HuH-7 (cell line): ENCODE data around the gene DNAI2.
"Not testable (repeated sequence)": the region's sequence is repeated elsewhere in the genome, so short reads cannot be mapped to it uniquely, and the experiment has no call there.

Source experiments
- DNase-seq: peaks from one replicate; pipeline ENCODE4 v3.0.0; 2011; ENCODE audit warnings: low spot score

DNAI2 gene

DNA sequence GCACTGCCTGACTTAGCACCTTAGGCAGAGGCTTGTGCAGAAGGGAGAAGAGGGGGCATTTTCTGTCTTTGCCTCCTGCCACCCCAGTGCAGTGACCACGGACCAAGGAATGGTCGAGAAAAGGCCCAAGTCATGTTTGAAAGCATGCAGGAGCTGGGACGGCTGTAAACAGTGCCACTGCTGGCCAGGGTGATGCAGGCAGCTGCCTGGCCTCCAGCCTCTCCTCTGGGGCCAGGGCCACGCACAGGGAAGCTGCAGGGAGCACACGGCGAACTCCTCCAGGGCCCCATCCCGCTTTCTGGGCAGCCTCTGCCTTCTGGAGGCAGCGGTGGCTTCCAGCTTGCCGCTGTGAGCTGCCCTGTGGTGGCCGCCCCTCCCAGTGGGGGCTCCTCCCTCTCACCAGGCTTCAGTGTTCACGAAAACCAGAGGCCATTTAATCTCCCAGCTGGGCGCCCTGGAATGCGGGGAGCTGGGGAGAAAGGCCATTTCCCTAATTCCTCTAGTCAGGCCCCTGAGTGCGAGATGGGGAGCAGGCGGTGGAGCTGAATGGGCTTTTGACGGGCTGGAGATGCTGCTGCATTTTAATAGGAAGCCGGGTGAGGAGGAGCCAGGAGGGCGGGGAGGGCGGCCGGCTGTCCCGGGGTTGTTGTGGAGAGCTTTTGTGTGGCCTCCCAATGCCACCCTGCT, 28.7 kb upstream of the DNAI2 start:
- no peak for DNase-seq

DNA sequence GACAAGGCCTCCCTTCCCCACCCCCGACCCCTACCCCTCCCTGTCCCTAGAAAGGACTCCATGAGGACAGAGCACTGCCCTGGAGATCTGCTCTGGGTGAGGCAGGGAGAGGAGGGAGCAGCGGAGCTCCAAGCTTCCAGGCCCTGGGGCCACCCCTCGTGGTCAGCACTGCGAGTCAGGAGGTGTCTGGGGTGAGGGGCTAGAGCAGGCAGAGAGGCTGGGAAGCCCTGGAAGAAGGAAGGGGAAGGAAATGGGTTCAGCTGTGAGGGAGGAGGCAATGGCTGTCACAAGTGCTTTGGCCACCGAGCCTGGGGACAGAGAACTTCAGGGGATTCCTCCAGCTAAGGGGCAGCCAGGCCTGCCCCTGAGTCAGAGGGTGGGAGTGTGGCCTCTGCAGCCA, 28.2 kb upstream of the DNAI2 start:
- no peak for DNase-seq

DNA sequence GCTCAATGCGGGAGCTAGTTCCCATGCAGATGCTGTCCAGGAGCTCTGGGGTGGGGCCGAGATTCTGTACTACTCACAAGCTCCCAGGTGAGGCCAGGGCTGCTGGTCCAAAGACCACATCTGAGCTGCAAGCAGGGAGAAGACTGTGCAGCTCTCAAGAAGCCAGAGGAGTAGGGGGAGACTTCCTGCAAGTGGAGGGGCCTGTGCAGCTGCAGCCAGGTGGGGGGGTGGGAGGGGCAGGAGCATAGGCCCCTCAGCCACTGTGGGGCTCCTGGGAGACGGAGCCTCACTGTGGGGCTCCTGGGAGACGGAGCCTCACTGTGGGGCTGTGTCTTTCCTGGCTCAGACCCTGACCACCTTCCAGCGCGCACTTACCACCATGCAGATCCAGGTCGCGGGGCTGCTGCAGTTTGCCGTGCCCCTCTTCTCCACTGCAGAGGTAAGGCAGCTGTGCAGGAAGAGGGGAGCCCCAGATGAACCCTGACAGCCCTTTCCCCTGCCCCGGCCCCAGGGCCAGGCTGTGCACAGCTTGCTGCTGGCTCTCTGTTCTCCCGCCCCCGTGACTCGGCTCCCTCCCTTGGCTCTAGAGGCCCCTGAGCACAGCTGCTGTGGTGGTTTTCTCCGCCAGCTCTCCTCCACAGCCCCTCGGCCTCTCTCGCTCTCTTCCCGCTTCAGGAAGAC, 24.3 kb upstream of the DNAI2 start:
- DNase-seq, result no peak

- DNase-seq, result no peak
Observed at GRCh38 chr17:74250324-74250995, 23.6 kb upstream of the DNAI2 start.

- DNase-seq, result no peak
Observed at GRCh38 chr17:74251051-74251450, 23.0 kb upstream of the DNAI2 start.

DNA sequence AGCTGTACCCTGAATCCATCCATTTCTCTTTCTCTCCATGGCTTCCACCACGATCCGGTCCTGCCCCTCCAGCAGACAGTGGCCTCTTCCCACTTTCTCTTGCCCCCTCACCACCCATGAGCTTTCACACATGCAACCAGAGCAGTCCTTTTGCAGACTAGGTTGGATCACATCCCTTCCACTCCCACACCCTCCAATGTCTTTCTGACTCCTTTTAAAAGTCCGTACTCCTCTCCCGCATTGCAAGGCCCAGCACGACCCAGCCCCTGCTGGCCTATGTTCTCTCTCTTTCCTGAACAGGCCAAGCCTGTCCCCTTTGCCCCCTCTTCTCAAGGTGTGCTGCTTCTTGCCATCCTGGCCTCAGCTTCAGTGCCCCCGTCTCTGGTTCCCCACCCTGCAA, 22.5 kb upstream of the DNAI2 start:
- DNase-seq, result no peak

DNA sequence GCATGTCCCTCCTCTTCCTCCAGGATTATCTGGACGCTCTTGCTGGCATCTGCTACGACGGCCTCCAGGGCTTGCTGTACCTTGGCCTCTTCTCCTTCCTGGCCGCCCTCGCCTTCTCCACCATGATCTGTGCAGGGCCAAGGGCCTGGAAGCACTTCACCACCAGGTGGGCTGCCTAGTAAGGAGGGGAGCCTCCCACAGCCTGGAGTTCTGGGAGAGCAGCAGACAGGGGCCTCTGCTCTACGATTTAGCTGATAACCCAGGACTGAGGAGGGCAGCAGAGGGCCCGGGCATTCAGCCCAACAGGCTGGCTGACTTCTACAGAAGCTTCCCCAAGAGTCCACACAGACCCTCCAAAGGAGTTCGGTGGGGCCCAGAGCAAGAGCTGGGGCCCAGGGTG, 21.8 kb upstream of the DNAI2 start:
- no peak for DNase-seq

DNA sequence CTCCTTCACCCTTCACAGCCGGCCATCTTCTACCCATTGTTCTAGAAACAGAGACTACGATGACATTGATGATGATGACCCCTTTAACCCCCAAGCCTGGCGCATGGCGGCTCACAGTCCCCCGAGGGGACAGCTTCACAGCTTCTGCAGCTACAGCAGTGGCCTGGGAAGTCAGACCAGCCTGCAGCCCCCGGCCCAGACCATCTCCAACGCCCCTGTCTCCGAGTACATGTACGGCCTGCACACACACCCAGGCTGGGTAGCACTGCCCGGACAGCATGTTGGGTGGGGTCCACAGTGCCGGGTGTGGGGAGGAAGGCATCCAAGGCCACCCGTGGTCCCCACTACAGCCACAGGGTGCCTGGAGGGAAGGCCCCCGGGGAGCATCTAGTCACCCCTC, 21.0 kb upstream of the DNAI2 start:
- DNase-seq, result no peak

DNA sequence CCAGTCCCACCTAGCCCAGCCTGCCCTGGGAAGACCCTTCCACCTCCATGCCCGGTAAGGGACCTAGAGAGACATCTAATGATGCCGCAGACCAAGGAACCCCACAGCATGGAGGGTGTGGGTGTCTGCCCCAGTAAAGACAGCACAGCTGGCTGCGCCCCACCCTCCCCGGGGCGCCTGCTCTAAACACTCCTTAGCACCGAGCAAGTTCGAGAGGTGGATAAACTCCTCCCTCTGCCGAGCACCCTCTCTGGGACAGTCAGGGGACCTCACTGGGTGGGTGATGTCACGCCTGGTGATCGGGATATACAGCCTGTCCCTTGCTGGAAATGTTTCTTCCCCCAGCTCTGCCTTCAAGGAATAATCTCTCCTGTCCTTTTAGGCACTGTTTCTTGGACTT, 16.7 kb upstream of the DNAI2 start:
- DNase-seq, result no peak

DNA sequence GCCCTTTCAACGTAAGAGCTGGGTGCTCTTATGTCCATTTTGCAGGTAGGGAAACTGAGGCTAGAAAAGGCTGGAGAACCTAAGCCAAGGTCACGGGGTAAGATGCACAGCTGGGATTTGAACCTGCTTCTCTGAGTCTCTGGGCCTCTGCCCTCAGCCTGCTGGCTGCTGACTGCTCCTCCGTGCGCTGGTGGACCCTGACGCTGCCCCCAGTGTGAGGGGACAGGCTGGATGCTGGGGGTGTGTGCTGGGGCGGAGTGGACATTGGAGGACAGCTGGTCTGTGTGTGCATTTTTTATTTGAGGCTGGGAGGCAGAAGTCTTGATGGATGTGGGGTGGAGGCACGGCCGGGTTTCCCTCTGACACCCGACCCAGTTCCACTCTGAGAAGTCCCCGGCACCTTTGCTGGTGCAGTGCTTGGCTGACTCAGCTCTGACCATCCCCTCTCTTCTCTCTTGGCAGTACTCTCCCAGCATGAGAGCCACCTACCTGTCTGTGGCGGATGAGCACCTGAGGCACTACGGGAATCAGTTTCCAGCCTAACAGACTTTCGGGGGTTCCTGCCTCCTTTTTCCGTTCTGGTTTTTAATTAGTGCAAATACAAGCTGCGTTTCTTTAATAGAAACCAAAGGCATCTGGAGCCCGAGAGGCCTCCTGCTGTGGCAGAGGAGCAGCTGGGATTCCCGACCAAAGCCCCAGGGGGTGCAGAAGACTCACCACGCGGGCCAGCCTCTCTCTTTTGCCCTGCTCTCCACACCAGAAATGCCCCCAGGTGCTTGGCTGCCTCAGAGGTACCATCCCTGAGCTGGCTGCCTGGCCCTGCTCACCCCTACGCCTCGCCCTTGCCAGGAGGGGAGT, 14.1 kb upstream of the DNAI2 start:
- no peak for DNase-seq

DNA sequence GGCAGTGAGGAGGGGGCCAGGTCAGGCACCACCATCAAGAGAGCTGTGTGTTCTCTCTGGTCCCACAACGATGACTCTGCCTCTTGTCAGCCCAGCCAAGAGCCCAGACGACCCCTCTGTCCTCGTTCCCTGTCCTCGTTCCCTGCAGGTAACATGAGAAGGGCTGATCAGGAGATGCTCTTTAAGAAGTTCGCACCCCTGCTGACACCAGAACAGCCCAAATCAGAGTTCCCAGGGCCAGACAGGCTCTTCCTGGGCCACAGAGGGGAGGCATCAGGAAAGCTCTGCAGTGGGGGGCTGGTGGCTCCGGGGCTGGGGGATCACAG, 13.5 kb upstream of the DNAI2 start:
- DNase-seq, result no peak

- no peak for DNase-seq
Observed at GRCh38 chr17:74262601-74263000, 11.4 kb upstream of the DNAI2 start.

DNA sequence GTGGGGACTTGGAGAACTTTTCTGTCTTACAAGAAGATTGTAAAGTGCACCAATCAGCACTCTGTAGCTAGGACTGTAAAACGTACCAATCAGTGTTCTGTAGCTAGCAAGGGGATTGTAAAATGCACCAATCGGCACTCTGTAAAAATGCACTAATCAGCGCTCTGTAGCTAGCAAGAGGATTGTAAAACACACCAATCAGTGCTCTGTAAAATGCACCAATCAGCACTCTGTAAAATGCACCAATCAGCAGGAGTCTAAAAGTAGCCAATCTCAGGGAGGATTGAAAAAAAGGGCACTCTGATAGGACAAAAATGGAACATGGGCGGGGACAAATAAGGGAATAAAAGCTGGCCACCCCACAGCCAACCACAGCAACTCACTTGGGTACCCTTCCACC, 7.0 kb upstream of the DNAI2 start:
- not testable (repeated sequence) for DNase-seq

- DNase-seq, result no peak
Observed at GRCh38 chr17:74267579-74267978, 6.5 kb upstream of the DNAI2 start.

DNA sequence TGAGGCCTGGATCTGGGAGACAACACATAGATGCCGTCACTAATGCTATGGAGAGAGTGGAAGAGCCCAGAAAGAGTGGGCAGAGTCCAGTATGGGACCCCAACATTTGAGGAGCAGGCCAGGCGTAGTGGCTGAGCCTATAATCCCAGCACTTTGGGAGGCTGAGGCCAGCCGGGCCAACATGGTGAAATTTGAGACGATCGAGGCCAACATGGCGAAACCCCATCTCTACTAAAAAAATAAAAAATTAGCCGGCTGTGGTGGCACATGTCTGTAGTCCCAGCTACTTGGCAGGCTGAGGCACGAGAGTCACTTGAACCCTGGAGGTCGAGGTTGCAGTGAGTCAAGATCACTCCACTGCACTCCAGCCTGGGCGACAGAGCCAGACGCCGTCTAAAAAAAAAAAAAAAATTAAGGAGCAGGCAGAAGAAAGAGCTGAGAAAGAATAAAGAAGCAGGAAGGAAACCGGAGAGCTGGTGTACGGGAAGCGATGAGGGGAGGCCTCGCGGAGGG, 6.0 kb upstream of the DNAI2 start:
- no peak for DNase-seq

- no peak for DNase-seq
Observed at GRCh38 chr17:74268558-74268957, 5.5 kb upstream of the DNAI2 start.

- DNase-seq, result no peak
Observed at GRCh38 chr17:74270333-74270732, 3.7 kb upstream of the DNAI2 start.

DNA sequence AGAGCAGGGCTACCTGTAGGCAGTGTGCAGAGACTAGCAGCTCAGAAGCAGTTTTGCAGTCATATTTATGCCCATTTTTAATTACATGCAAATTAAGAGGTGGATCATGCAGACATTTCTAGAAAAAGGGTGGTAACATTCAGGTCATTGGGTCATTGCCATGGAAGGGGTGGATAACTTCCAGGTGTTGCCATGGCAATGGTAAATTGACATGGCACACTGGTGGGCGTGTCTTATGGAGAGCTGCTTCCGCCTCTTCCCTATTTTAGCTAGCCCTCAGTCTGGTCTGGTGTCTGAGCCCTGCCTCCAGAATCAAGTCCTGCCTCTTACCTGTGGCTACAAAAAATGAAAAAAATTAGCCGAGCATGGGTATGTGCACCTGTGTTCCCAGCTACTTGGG, 2.8 kb upstream of the DNAI2 start:
- DNase-seq, result no peak

DNA sequence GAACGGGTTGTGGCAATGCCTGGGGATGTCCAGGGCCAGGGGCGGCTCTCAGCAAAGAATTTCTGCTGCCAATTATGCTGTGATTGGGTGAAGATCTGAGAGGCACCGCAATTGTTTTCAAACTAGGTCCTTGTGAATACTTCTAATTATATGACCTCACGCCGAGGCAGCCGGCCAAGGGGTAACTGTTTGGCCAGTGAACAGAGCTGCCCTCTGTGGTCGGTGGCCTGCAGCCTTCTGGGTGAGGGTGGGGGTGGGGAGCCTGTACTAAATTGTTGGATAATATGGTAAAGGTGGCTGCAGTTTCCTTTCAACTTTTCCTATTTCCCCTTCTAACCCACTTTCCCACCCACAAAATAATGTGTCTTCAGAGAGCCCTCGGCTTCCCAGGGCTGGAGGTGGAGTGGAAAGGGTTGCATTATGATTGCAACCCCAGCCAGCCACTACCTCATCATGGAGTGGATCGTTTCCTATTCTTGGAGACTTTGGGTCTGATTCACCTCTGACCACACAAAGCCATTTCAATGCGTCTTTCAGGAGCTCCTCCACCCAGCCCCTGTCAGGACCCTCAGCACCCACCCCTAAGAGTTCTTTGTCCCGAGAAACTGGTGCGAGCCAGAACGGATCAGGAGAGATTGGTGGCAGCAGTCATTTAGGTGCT, 2.0 kb upstream of the DNAI2 start:
- DNase-seq, result no peak

- DNase-seq, result no peak
Observed at GRCh38 chr17:74272731-74273201, 1.3 kb upstream of the DNAI2 start.

DNA sequence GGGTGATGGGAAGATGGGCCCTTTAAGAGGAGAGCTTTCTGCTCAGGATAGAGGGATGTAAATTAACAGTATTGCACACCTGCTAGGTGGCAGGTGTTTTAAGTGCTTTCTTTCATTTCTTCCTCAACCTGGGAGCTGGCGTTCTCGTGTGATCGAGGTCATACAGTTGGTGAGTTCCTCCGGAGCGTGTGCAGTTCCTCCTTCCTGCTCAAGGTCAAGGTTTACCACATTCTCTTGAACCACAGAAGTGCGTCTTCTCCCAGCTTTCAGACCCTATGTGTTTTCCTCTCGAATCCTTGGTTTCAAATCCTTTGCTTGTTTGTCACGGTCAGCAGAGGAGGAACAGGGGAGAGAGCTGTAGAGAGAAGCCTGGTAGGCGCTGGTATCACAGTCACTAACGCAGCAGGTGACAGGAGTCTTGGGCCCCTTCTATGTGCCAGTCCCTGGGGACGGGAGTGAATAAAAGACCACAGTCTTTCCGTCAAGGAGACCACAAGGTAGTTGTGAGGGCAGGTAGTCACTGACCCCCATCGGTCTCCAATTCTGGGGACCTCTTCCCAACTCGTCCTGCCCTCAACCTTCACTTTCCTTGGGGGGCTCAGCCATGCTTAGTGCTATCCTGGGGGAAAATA, 791 bp downstream of the DNAI2 start:
- DNase-seq, result no peak
